Measurements from ENCODE around the gene FKBP2. TPM values are rescaled to one million over a fixed set of nuclear protein-coding genes. Genes with fewer than 3 reads are reported as not detected.

FKBP2 gene
- total RNA-seq, 1 donor from 2014 or later = 48.2 TPM

- DNase-seq = no peak
- intact Hi-C loops (cut with DNase I) = no loop called here
- no peak for TF ChIP-seq CTCF (IDR thresholded peaks at IDR 0.05)
- ATAC-seq = peak; percentile 4 to 19
- H3K9me3 ChIP-seq = no peaks in the 10 kb centered on the region
- no peak overlapping the region for H3K27ac ChIP-seq
- no peaks in the 10 kb centered on the region for H3K36me3 ChIP-seq
- H3K4me3 ChIP-seq = peak overlapping the region; percentile 44
- peaks cover 67% of the 10 kb centered on the region for H3K27me3 ChIP-seq (ENCODE audit: low read depth)
- H3K4me1 ChIP-seq = peaks cover 18% of the 10 kb centered on the region
Measured at GRCh38 chr11:64291752-64292459, 51.0 kb downstream of the FKBP2 start.

- Histone ChIP-seq H3K27me3 (ENCODE audit: low read depth) (peaks cover 74% of the 10 kb centered on the region), H3K4me3 (peak overlapping the region; percentile 44), H3K9me3 (no peaks in the 10 kb centered on the region), H3K4me1 (peaks cover 18% of the 10 kb centered on the region), H3K36me3 (no peaks in the 10 kb centered on the region), H3K27ac (no peak overlapping the region)
- ATAC-seq (no peak), DNase-seq (no peak)
- no peak for TF ChIP-seq CTCF (IDR thresholded peaks at IDR 0.05)
- intact Hi-C loops (cut with DNase I) = no loop called here
Measured at GRCh38 chr11:64292460-64293254, 51.8 kb downstream of the FKBP2 start.

Other genes starting within 250 kb of the FKBP2 start
- not detected for gene FLRT1, start 205.2 kb upstream of the FKBP2 start, total RNA-seq
- 15.0 TPM for gene MACROD1, start 75.0 kb upstream of the FKBP2 start, total RNA-seq
- gene STIP1, start 54.9 kb upstream of the FKBP2 start, total RNA-seq = 125 TPM
- gene FERMT3, start 34.4 kb upstream of the FKBP2 start, total RNA-seq = 92.0 TPM
- 27.8 TPM for gene TRPT1, start 14.9 kb upstream of the FKBP2 start, total RNA-seq
- gene NUDT22, start 14.8 kb upstream of the FKBP2 start, total RNA-seq = 45.0 TPM
- 39.5 TPM for gene DNAJC4, start 10.5 kb upstream of the FKBP2 start, total RNA-seq
- 150 TPM for gene VEGFB, start 6.5 kb upstream of the FKBP2 start, total RNA-seq
- 55.4 TPM for gene PPP1R14B, start 5.8 kb downstream of the FKBP2 start, total RNA-seq
- gene PLCB3, start 10.4 kb downstream of the FKBP2 start, total RNA-seq = 31.8 TPM
- 51.6 TPM for gene BAD, start 43.6 kb downstream of the FKBP2 start, total RNA-seq
- 37.7 TPM for gene GPR137, start 44.8 kb downstream of the FKBP2 start, total RNA-seq
- not detected for gene KCNK4, start 50.2 kb downstream of the FKBP2 start, total RNA-seq
- not detected for gene CATSPERZ, start 59.3 kb downstream of the FKBP2 start, total RNA-seq
- gene ESRRA, start 64.4 kb downstream of the FKBP2 start, total RNA-seq = 47.9 TPM
- 178 TPM for gene TRMT112, start 76.5 kb downstream of the FKBP2 start, total RNA-seq
- gene PRDX5, start 77.0 kb downstream of the FKBP2 start, total RNA-seq = 203 TPM
- 40.0 TPM for gene CCDC88B, start 99.1 kb downstream of the FKBP2 start, total RNA-seq
- 36.1 TPM for gene RPS6KA4, start 118.1 kb downstream of the FKBP2 start, total RNA-seq

Measured in lower lobe of right lung (tissue), 2 donors.